T-helper 2 cell (primary cell): Measurements from ENCODE around the gene KLHDC4.
A peak's percentile ranks its signal among the peaks of the same experiment; 100 is the strongest.
"Not testable (repeated sequence)": the region's sequence is repeated elsewhere in the genome, so short reads cannot be mapped to it uniquely, and the experiment has no call there.

ENCODE experiments used
- DNase-seq, 5 experiments: peaks; one replicate each; pipeline versions ENCODE4 v3.0.0 to v3.0.0-alpha.2; 2012 to 2022

Gene KLHDC4

GRCh38 chr16:87681981-87682570 lies 83.7 kb downstream of the KLHDC4 start:
- DNase-seq = peak in 1 of 5 experiments; percentile 37

GRCh38 chr16:87681051-87681602 lies 84.7 kb downstream of the KLHDC4 start:
- DNase-seq = not testable (repeated sequence)

DNA sequence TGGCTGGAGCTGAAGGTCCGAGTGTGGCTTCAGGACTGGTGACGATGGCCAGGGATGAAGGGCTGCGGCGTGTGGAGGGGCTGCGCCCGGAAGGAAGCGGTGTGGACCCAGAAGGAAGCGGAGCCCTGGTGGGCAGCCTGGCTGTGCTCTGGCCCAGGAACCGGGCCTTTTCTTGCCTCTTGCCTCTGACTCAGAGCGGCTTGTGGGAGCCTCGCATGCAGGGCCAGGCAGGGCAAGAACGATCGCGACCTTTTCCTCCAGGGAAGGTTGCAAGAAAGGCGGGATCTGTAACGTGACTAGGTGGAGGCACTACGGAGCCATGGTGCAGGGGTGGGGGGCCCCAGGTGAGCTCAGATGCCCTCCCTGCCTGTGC lies 85.5 kb downstream of the KLHDC4 start:
- no peak for DNase-seq

- DNase-seq = no peak
Measured at GRCh38 chr16:87679593-87680271, 86.1 kb downstream of the KLHDC4 start.

DNA sequence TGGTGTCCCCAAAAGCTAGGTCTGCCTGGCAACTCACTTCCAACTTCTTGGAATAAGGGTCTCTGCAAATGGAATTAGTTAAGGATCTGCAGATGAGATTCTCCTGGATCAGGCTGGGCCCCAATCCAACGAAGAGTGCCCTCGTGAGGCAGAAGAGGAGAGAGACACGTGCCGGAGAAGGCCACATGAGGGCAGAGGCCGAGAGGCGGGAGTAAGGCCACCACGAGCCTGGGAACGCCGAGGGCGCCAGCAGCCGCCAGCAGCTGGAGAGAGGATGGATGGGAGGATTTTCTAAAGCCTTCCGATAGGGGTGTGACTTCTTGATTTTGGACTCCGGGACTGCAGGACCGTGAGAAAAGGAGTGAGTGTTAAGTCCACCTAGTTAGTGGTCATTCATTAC lies 87.2 kb downstream of the KLHDC4 start:
- no peak for DNase-seq

GRCh38 chr16:87677830-87678229 lies 88.0 kb downstream of the KLHDC4 start:
- DNase-seq = no peak

GRCh38 chr16:87675111-87675719 lies 90.6 kb downstream of the KLHDC4 start:
- DNase-seq = no peak

DNA sequence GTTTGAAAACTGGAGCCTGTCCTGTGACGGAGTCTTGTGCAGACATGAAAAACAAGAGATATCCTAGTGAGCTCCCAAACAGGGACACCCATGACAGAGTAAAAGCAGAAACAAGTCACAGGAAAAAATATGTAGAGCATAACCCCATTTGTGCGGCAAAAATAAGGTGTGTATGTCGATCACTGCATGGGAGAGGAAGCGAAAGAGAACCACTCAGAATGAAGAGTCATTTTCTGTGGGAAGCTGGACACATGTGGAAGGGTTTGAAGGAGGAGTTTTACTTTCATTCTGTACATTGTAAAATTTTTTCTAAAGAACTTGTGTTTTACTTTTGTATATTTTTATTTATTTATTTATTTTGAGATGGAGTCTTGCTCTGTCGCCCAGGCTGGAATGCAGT lies 91.4 kb downstream of the KLHDC4 start:
- no peak for DNase-seq

DNA sequence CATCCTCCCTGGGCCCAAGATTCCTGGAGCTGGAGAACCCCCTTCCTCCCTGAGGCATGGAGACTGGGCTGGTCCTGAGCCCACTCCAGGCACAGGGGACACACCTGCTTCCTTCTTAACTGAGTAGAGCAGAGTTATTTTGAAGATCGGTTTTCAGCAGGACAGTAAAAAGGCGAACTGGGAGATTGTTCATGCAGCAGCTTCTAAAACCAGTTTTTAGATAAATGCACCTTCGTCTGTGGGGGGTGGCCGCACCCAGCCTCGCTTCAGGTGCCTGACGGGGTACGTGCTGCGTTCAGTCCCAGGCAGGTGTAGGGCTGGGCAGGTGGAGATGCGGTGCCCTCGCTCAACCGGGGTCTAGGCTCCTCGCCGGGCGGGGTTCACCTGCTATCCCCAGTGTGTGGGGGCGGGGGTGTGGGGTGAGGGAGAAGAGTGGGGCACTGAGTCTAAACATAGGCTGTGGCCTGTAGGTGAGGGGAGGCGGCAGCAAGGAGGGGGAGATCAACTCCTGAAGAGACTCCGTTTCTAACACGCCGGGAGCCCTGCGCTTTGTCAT lies 94.0 kb downstream of the KLHDC4 start:
- no peak for DNase-seq

DNA sequence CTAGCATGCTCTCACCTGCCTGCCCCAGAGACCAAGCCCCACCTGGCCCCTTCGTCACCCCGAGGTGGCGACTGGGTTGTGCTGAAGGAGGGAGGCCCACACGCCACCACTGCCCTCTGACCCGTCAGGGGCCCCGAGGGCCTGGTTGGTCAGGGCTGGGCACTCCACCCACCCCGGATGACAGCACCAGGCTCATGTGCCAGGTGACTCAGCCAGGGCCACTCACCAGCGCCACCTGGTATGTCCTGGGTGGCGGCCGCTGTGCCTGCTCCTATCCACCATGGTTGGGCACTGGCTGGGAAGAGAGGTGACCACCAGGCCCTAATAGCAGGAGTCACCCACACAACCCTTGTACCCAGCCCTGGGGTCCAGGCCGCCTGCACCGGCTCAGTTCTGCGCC lies 94.6 kb downstream of the KLHDC4 start:
- no peak for DNase-seq

DNA sequence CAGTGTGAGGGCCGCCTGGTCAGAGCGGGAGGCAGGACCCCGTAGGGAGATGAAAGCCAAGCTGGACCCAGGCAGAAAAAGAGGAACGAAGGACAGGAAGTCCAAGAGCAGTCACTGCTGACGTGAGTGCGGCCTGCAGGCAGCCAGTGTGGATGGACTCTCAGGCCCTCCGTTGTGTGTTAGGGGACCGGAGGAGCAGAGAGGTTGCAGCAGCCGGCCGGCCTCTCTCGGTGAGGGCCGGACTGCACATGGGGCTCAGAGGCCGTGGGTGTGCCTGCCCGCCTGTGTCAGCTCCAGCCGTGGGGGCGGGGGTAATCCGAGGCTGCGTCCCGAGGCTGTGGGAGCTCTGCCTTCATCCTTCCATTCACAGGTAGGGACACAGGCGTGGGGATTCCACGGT lies 96.1 kb downstream of the KLHDC4 start:
- no peak for DNase-seq

DNA sequence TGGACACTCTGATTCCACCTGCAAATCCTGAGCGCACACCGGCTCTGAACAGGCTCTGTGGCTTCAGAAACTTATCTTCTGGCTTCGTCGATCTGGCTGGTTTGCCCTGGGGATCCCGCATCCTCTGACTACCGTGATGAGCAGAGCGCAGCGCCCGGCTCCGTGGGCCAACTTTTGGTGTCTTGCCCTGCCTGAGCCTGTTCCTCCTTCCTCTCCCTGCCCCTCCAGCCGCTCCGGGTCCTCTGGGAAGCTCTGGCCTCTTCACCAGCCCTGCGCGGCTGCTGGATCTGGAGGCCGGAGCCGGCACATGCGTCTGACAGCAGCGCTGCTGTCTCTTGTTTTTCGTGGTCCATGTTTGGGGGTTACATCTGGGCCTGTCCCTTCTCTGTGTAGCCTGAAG lies 97.8 kb downstream of the KLHDC4 start:
- DNase-seq = no peak

DNA sequence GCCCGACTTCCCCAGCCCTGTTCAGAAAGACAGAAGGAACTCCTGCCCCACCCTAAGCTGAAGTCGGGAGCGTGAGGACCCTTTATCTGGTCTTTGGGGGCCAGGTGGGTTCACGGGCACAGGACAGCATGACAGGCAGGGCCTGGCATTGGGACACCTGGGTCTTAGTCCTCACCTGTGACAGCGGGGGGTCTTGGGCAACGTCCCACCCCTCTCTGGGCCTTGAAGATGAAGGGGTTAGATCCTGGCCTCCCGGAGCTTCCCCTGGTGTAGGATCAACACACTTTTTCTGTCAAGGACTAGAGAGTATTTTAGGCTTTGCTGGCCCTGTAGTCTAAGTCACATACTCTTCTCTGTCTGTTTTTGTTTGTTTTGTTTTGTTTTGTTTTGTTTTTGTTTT lies 98.3 kb downstream of the KLHDC4 start:
- no peak for DNase-seq

DNA sequence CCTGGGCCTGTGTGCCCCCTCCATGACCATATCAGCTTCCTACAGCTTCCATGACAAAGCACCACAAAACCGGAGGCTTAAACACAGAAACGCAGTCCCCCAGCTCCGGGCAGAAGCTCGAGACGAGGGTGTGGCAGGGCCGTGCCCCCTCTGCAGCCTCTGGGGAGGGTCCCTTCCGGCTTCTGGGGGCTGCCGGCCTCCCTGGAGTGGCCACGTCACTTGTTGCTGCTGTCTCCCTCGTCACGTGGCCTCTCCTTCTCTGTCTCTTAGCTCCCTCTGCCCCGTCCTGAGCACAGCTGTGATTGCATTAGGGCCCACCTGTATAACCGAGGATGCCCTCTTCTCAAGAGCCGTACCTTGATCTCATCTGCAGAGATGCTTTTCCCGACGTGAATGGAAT lies 98.9 kb downstream of the KLHDC4 start:
- no peak for DNase-seq

- DNase-seq = no peak
Measured at GRCh38 chr16:87665193-87665592, 100.6 kb downstream of the KLHDC4 start.

DNA sequence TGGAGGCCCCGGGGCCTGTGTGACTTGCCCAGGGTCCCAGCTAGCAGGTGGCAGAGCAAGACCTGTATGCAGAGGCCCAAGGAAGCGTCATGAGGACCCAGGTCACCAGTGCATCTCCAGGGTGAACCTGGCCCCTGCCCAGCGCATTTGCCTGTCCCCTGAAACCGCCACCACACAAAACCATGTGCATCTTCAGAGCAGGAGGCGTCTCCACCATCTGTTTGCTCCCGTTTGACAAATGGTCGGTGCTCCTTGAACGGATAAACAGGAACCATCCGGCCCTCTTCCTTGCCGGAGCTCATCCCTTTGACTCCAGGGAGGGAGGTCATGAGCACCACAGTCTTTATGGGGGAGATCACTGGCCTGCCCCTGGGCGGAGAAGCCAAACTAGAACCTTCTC lies 101.0 kb downstream of the KLHDC4 start:
- no peak for DNase-seq

GRCh38 chr16:87662254-87663204 lies 103.3 kb downstream of the KLHDC4 start:
- no peak for DNase-seq

GRCh38 chr16:87661561-87661960 lies 104.2 kb downstream of the KLHDC4 start:
- peak in 1 of 5 experiments; percentile 59 for DNase-seq

- no peak for DNase-seq
Measured at GRCh38 chr16:87658564-87659225, 107.1 kb downstream of the KLHDC4 start.
